ENCODE data around the gene FANCB. TPM values are rescaled to one million over a fixed set of nuclear protein-coding genes. Genes with fewer than 3 reads are reported as not detected.

FANCB gene
- total and polyA plus RNA-seq, 2 of the 13 experiments (the other 11 are each of a cell fraction or from before 2014, with no cell fraction given), result 1.0 to 5.8 TPM

DNA sequence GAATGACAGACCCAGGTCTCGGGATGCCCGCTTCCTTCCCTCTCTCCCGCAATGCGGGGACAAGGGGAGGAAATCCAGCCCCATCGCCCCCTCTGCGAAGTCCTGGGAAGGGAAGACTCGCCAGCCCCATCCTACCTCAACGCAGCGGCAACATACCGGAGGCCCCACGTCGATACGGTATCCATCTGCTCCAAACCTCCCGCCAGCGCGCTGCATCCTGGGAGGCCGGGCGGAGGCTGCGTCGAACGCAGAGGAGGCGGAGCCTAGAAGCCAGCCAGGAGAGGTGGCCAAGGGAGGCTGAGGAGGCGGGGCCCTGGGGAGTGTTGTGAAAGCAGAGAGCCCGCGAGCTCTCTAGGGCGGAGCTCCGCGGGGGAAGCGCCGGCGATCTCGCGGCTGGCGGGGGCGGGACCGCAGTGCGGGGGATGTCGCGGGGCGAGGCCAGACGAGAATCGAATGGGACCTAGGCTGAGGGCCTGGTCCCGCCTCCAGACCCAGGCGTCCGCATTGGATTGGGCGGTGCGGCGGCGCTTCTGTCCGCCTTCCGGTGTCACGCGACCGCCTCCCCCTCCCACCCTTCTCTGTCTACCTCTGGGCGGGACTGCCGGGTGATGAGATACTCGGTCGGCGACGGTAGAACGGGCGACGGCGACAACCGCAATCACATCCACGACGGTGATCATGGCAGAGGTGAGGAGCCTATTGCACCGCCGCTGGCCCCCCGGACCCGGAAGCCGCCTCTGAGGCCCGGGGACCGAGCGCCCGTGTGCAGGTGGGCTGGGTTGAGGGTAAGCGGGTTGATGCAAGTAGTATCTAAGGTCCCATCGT, at the start of gene FANCB, which contains the start of gene MOSPD2 (continued):
- TF ChIP-seq, protein P1, sequence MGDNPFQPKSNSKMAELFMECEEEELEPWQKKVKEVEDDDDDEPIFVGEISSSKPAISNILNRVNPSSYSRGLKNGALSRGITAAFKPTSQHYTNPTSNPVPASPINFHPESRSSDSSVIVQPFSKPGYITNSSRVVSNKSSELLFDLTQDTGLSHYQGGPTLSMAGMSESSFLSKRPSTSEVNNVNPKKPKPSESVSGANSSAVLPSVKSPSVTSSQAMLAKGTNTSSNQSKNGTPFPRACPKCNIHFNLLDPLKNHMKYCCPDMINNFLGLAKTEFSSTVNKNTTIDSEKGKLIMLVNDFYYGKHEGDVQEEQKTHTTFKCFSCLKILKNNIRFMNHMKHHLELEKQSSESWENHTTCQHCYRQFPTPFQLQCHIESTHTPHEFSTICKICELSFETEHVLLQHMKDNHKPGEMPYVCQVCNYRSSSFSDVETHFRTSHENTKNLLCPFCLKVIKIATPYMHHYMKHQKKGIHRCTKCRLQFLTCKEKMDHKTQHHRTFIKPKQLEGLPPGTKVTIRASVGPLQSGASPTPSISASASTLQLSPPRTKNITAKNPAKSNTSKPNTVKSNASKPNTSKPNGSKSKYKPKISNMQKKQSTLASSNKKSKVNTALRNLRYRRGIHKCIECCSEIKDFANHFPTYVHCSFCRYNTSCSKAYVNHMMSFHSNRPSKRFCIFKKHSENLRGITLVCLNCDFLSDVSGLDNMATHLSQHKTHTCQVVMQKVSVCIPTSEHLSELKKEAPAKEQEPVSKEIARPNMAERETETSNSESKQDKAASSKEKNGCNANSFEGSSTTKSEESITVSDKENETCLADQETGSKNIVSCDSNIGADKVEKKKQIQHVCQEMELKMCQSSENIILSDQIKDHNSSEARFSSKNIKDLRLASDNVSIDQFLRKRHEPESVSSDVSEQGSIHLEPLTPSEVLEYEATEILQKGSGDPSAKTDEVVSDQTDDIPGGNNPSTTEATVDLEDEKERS (CRISPR knock-in tag; IDR thresholded peaks at IDR 0.05), result no peak
- TF ChIP-seq HIVEP1 (CRISPR knock-in tag; IDR thresholded peaks at IDR 0.05) (no peak), ZNF781 (CRISPR knock-in tag; IDR thresholded peaks at IDR 0.05; ENCODE audit: borderline replicate concordance, not compliant biosample characterization) (no peak), WIZ (CRISPR knock-in tag; IDR thresholded peaks at IDR 0.05) (no peak), PCBP2 (optimal IDR thresholded peaks at IDR 0.05; ENCODE audit: low read depth, low read length, poor library complexity, severe bottlenecking) (no peak), NAIF1 (CRISPR knock-in tag; IDR thresholded peaks at IDR 0.05; ENCODE audit: borderline replicate concordance) (no peak), XRCC5 (optimal IDR thresholded peaks at IDR 0.05; ENCODE audit: low read length) (peak; percentile 16), ZNF138 (CRISPR knock-in tag; IDR thresholded peaks at IDR 0.05; ENCODE audit: low read depth) (no peak), ZNF180 (CRISPR knock-in tag; IDR thresholded peaks at IDR 0.05; ENCODE audit: borderline replicate concordance, low read depth) (no peak), CENPT (CRISPR knock-in tag; IDR thresholded peaks at IDR 0.05; ENCODE audit: low read depth) (no peak), NR2F1 (CRISPR knock-in tag; IDR thresholded peaks at IDR 0.05) (no peak), STAG1 (CRISPR knock-in tag; IDR thresholded peaks at IDR 0.05) (no peak), NCOA2 (CRISPR knock-in tag; IDR thresholded peaks at IDR 0.05) (no peak), SUZ12 (IDR thresholded peaks at IDR 0.05; ENCODE audit: low read depth, low read length) (peak; percentile 43; the same call in 1 of the 2 replicates), MATR3 (CRISPR knock-in tag; IDR thresholded peaks at IDR 0.05) (no peak), MAFG (CRISPR knock-in tag; IDR thresholded peaks at IDR 0.05) (no peak), ZNF207 (IDR thresholded peaks at IDR 0.05; ENCODE audit: borderline replicate concordance) (no peak), PAWR (CRISPR knock-in tag; IDR thresholded peaks at IDR 0.05; ENCODE audit: borderline replicate concordance) (no peak), ZSCAN20 (CRISPR knock-in tag; IDR thresholded peaks at IDR 0.05; ENCODE audit: borderline replicate concordance) (no peak), ZNF883 (CRISPR knock-in tag; IDR thresholded peaks at IDR 0.05; ENCODE audit: not compliant biosample characterization) (no peak)
- TF ChIP-seq, protein P2, sequence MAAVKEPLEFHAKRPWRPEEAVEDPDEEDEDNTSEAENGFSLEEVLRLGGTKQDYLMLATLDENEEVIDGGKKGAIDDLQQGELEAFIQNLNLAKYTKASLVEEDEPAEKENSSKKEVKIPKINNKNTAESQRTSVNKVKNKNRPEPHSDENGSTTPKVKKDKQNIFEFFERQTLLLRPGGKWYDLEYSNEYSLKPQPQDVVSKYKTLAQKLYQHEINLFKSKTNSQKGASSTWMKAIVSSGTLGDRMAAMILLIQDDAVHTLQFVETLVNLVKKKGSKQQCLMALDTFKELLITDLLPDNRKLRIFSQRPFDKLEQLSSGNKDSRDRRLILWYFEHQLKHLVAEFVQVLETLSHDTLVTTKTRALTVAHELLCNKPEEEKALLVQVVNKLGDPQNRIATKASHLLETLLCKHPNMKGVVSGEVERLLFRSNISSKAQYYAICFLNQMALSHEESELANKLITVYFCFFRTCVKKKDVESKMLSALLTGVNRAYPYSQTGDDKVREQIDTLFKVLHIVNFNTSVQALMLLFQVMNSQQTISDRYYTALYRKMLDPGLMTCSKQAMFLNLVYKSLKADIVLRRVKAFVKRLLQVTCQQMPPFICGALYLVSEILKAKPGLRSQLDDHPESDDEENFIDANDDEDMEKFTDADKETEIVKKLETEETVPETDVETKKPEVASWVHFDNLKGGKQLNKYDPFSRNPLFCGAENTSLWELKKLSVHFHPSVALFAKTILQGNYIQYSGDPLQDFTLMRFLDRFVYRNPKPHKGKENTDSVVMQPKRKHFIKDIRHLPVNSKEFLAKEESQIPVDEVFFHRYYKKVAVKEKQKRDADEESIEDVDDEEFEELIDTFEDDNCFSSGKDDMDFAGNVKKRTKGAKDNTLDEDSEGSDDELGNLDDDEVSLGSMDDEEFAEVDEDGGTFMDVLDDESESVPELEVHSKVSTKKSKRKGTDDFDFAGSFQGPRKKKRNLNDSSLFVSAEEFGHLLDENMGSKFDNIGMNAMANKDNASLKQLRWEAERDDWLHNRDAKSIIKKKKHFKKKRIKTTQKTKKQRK (IDR thresholded peaks at IDR 0.05; ENCODE audit: low read length), result no peak
- TF ChIP-seq, protein P3, sequence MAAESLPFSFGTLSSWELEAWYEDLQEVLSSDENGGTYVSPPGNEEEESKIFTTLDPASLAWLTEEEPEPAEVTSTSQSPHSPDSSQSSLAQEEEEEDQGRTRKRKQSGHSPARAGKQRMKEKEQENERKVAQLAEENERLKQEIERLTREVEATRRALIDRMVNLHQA (CRISPR knock-in tag; IDR thresholded peaks at IDR 0.05), result no peak
